Breast epithelium (tissue), 3 donors: ENCODE measurements around the gene PGGHG.

ENCODE experiments used
- POLR2A ChIP-seq: fragments of 450-650 bp; IDR thresholded peaks from one replicate; pipeline ENCODE4 v1.6.1; 2016; ENCODE audit warnings: antibody characterized with exemption, mild to moderate bottlenecking, moderate library complexity
- TF ChIP-seq, protein P1 (sequence below), 3 donors: fragments of 450-650 bp; IDR thresholded peaks; one replicate each; pipeline ENCODE4 v1.5.1; 2016 to 2017; ENCODE audit warnings: antibody characterized with exemption in 3 of 3, mild to moderate bottlenecking in 3 of 3, moderate library complexity in 3 of 3

DNA sequence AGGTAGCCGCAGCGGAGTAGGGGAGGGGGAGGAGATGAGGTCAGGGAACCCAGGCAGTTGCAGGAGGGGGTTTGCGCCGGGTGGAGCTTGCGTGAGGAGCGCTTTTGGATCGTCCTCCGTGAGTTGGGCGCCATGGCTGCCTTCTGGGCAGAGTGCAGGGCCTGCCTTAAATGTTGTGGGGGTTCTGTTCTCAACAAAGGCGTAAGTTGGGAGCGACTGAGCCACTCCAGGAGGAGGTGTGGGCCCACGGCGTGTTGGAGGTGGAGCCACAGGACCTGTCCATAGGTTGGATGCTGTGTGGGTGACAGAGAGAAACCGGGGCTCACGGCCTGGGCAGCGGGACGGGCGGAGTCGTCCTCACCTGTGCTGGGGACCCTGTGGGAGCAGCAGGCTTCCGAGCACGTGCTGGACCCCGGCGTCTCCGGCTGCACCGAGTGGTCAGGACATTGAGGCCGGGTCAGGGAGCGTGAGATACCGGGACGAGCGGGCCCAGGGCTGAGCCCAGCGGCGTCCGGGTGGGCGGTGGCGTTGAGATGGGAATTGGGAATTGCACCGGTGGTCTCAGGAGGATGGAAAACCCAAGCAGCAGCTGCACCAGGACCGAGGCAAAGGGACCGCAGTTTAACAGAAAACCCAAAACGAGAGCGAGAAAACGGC, 977 bp upstream of the PGGHG start:
- TF ChIP-seq, protein P1, sequence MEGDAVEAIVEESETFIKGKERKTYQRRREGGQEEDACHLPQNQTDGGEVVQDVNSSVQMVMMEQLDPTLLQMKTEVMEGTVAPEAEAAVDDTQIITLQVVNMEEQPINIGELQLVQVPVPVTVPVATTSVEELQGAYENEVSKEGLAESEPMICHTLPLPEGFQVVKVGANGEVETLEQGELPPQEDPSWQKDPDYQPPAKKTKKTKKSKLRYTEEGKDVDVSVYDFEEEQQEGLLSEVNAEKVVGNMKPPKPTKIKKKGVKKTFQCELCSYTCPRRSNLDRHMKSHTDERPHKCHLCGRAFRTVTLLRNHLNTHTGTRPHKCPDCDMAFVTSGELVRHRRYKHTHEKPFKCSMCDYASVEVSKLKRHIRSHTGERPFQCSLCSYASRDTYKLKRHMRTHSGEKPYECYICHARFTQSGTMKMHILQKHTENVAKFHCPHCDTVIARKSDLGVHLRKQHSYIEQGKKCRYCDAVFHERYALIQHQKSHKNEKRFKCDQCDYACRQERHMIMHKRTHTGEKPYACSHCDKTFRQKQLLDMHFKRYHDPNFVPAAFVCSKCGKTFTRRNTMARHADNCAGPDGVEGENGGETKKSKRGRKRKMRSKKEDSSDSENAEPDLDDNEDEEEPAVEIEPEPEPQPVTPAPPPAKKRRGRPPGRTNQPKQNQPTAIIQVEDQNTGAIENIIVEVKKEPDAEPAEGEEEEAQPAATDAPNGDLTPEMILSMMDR (IDR thresholded peaks at IDR 0.05), result no peak
- TF ChIP-seq POLR2A, result no peak
